DOHH2 (cell line): ENCODE measurements around the gene PAK2.

Source experiments
- CTCF ChIP-seq: fragments of 200-600 bp; sonication (generic); IDR thresholded peaks from one replicate; pipeline ENCODE4 v1.5.1; 2014; ENCODE audit warnings: antibody characterized with exemption, mild to moderate bottlenecking, low read depth, low read length; ENCODE audit not compliant: poor library complexity, severe bottlenecking
- EZH2phosphoT487 ChIP-seq: fragments of 200-600 bp; sonication (generic); IDR thresholded peaks from 2 replicates; pipeline ENCODE4 v1.6.1; 2017; ENCODE audit warnings: borderline replicate concordance, mild to moderate bottlenecking, antibody characterized with exemption, low read length, moderate library complexity, mixed read lengths

GRCh38 chr3:196867507-196868296, 128.0 kb downstream of the PAK2 start, which contains the start of gene SENP5:
- TF ChIP-seq CTCF, result no peak
- TF ChIP-seq EZH2phosphoT487, result no peak
